C4-2B (cell line): Measurements from ENCODE around the gene OR2A7.
"Not testable (repeated sequence)": the region's sequence is repeated elsewhere in the genome, so short reads cannot be mapped to it uniquely, and the experiment has no call there.

Experiments
- H3K27ac ChIP-seq: fragments of 450-650 bp; 2 replicates; pipeline ENCODE4 v1.5.1; 2017

OR2A7 gene, protein sequence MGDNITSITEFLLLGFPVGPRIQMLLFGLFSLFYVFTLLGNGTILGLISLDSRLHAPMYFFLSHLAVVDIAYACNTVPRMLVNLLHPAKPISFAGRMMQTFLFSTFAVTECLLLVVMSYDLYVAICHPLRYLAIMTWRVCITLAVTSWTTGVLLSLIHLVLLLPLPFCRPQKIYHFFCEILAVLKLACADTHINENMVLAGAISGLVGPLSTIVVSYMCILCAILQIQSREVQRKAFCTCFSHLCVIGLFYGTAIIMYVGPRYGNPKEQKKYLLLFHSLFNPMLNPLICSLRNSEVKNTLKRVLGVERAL

DNA sequence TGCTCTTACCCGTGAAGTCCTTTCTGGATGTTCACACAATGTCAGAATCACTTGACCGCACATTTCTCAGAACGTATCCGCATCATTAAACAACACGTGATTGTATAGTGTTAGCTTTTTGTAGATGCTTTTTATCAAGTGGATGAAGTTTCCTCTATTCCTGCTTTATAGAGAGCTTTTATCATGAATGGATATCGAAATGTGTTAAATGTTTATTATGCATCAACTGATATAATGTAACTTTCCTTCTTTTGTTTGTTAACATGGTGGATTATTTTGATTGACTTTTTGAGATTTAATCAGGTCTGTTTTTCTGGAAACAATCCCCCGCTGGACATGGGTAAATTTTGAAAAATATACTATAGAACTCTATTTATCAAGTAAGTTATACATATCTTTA lies at the start of gene OR2A7:
TSS of gene OR2A7 (minus strand) at position 101 of the 400 bp plus-strand sequence. CDS start 5,164 bp downstream, outside the sequence.
- not testable (repeated sequence) for H3K27ac ChIP-seq

DNA sequence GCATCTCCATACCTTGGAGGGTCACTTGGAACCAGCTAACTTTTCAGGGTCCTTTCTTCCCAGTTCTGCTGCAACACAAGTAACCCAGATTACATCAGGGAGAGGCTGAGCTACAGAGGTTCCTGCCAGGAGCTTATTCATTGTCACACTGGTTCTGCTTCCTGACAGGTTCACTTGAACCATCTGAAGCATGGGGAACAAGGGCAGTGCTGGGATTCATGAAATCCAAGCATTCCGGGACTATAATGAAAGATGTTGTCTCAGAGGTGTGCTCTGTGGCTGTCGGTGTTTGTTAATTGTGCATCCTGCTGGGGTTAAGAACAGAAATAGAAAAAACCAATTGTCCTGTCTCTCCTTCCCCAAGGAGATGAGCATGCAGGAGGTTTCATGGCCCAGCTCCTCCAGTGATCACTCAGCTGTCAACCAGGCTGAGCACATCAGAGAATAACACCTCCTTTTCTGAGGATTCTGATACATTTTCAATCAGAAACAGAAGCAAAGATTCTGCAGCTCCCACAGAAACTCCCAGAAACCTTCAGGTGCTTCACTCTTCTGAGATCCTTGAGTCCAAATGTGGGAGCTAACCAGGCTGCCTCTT lies 47.4 kb upstream of the OR2A7 start, which contains the start of gene OR2A1:
TSS of gene OR2A1 (plus strand) at position 548 of the 598 bp plus-strand sequence. CDS start 5,706 bp downstream, outside the sequence.
- not testable (repeated sequence) for H3K27ac ChIP-seq

DNA sequence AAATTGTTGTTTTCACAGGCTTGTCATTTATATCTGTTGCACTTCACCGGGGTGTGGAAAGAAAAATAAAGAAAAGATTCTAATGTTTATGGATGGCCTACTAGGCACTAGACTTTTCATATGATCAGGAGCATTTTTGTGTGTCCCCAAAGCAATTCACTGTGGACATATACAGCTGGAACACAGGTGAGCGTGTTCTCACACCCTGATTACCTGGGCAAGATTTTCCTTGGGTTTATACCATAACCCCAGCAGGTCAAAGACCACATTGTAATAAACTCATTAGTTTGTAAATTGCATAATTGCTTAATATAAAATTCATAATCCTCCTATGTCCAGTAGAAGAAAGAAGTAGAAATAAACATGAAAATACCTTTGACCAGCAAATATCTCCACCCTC lies 46.6 kb upstream of the OR2A7 start:
- not testable (repeated sequence) for H3K27ac ChIP-seq

DNA sequence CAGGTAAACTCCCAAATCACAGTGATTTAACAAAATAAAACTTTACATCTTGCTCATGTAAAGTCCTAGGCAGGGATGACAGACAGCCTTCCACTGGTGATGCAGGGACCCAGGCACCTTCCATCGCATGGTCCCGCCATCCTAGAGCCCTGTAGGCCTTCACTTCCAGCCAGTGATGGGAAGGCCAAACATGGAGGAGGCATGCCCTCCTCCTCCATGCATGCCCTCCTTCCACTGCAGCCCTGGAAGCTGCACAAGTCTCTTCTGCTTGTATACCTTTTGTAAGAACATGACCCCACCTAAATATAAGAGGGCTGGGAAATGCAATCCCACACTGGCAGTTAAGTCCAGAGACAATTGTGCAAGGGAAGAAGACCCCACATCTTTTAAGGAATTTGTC lies 45.1 kb upstream of the OR2A7 start:
- H3K27ac ChIP-seq: not testable (repeated sequence)

DNA sequence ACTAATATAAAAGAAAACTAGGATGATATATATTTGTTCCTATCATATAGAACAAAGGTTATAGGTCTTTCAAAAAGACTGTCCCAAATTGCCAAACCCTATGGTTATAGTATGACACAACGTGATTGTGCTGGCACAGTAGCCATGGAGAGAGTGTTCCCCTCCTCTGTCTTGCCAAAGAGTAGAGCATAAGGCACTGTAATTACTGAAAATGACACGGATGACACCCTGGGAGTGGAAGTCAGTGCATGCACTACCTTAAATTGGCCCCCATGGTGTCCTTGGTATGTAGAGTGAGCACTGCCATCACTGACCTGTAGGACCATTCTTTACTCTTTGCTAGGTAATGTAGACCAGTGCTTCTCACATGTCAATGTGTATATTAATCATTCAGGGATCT lies 40.6 kb upstream of the OR2A7 start:
- not testable (repeated sequence) for H3K27ac ChIP-seq

DNA sequence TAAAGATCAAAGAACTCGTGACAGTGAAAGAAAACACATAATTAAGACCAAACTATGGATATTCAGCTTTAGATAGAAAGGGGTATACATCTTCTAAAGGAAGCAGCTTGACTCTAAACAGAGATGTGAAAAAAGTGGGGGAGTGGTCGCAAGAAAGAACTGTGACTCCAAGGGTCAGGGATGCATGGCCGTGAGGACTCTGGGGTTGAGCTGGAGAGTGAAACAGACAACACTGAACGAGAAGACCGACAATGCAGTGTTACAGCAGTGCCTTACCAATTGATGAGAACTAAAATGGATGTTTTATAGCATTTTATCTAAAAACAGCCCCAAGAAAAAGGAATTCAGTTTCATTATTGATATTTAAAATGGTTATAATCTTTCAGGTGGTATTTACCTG lies 39.0 kb upstream of the OR2A7 start:
- not testable (repeated sequence) for H3K27ac ChIP-seq

DNA sequence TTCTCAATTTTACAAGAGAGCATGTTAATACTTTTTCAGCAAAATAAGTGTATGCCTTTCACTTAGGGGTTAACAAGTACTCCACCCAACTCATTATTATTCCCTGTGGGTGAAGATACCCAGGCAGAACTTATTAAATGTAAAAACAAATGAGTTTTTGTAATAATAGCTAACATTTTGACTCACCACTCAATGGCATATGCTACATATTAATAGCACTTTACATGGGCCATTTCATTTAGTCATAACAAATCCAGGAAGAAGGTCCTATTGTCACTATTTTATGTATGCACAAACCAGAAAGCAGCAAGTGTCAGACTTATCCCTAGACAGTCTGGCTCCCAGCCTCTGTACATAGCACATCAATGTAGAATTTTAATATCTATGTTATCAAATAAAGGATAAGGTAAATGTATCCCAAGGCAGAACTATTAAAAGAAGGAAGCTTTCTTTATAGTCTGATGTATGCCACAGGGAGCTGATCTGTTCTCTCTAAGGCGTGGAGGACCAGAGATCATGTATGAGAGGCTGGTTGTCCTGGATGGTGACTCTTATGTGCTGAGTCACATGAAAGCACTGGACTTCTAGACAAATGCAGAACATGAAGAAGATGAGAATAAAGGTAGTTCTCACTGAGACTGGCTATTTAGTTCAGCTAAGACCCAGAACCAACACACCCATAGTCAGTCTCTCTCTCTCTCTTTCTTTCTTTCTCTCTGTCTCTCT lies 38.1 kb upstream of the OR2A7 start:
- H3K27ac ChIP-seq: not testable (repeated sequence)

DNA sequence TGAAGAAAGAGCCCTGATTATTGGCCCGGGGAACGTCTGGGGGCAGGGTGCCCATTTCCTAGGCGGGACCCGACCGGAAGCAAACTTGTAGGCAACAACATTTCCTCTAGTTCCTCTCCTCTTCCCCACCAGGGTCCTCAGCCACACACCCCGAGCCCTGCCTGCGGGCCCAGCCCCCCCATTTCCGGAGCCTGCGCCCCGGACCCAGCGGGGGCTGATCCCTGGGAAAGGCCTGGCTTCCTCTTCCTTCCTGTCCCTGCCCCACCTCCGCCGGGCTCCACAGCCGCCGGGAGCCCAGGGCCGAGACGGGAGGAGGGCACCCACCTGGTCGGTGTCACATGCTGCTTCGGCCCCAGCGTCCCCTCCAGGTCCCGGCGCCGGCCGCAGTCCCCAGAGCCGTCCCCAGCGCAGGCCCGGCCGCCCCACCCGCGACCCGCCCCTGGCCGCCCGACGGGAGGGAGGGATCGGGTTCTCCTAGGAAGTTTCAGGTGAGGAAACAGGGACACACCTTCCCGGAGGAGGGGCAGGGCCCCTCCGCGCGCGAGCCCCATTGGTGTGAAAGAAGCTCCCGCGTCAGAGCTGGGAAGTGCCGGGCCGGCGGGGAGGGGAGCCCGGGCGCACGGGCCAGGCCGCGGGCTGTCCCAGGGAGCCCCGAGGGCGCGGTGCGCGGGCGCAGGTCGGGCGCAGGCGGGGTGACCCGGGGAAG lies 29.4 kb upstream of the OR2A7 start:
- H3K27ac ChIP-seq: not testable (repeated sequence)

DNA sequence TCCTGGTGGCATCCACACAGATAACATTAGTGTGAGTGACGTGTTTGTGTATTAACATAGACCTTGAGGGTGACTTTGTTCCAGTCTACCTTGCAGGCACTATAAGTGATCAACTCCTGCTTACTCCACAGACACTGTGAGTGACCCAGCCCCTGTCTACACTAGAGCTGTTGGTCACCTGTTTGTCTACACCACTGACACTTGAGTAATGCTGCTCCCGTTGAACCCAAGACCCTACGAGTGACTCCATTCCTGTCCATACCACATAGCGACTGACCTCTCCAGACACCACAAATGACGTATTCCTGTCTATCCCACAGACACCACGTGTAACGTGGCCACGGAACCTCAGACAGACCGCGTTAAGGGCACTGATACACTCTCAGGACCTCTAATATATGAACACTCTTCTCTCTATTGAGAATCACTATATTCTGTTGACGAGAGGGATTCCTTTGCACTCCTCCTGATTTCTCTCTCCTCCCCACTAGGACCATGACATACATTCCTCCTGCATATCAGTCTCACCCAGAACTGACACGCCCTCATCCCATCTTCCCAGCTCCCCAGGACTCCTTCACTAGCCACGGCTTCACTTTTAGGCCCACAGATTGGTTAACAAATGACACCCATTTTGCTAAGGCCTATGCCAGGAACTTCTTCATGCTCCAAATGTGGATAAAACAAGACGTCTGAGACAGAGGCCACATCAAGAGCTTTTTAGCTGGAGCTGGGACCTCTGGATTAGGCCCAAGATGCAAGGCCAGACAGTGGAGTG lies 28.0 kb upstream of the OR2A7 start:
- H3K27ac ChIP-seq: not testable (repeated sequence)

DNA sequence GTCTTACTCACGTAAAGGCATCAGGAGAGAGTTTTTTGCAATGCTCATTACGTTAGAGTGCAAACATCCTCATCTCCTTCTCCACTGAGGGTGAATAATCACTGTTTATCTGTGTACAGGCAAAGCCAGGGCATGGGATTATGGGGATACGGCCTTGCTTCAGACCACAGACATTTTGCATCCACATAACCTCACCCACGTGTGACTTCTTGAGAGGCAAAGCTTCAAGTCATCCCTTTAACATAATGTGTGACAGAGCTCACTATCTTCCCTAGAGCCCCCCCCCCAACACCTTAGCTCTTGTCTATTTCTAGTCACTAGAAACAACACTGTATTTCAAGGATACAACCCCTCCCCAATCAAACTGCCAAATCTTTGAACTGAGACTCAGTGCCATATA lies 27.0 kb upstream of the OR2A7 start:
- not testable (repeated sequence) for H3K27ac ChIP-seq

DNA sequence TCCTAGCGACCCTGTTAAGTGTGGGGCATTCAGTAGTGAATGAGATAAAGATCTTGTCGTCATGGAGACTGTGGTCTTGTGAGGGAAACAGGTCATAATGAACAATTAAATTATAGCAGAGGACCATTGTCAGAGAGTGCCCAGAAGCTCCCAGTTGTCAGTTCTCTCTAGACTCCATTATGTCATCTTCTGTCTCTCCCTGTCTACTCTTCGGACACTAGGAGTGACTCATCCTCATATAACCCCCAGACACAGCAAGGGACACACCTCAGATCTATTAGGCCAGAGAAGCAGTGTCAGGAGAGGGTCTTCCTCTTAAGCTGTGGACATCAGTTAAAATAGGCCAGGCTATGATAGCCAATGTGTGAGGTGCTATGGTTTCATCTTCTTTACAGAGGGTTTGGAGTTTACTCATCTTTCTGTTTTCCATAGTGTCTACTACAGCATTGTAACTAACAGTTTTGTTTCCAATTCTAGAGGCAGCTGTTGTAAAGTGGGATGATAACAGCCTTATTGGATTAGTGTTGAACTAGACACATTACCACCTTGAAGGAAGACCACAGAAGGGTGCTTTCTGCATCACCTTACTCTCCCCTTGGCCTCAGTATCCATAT lies 22.7 kb upstream of the OR2A7 start:
- not testable (repeated sequence) for H3K27ac ChIP-seq

DNA sequence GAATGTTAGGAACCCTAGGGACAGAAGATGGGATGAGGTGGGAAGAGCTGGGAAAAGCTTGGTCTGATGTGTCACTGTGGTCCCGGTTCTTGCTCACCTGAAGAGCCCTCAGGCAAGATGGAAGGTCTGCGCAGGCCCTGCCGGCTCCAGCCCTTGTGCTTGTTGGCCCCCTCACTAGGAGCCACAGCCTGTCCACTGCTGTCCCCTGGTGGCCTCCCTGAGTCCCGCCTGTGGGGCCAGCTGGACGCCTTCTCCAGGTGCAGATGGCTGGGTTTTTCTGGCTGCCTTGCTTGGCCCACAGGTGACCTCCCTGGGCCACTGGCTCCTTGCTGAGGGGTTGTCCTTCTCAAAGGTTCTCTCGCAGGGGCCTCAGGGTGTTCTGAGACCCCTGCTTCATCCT lies 19.1 kb upstream of the OR2A7 start:
- not testable (repeated sequence) for H3K27ac ChIP-seq

DNA sequence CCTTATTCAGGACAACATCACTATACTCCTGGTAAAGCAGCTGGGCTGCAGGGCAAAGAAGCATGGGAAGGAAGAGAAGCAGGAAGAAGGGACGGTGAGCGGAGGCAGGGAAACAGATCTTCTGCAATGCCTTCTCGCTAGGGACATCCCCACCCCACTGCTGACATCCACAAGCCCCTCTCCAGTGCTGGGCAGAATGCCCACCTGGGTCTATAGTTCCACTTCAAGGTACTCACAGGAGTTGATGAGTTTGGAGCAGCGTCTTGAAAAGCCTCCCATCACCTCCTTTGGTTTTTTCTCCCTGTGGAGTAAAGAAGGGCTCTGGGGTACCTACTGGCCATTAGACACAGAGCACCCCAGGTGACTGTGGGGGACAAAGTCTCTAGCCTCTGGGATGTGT lies 17.9 kb upstream of the OR2A7 start:
- not testable (repeated sequence) for H3K27ac ChIP-seq

DNA sequence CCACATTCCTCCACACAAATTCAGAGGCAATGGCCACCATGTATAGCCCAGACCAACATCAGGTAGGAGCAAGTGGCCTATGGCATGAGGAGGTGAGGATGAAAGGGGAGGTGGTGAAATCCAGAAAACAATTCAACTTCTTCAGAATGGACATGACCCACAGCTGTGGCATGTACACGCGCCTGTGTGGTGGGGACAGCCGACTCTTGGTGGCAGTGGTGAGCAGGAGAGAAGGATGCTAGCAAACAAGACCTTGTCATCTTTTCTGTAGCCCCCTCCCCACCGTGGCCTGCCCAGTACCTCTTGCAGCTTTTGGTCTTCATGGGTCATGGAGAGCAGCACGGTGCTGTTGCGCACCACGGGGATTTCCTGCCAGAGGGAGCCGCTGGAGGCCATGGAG lies 17.4 kb upstream of the OR2A7 start:
- H3K27ac ChIP-seq: not testable (repeated sequence)

DNA sequence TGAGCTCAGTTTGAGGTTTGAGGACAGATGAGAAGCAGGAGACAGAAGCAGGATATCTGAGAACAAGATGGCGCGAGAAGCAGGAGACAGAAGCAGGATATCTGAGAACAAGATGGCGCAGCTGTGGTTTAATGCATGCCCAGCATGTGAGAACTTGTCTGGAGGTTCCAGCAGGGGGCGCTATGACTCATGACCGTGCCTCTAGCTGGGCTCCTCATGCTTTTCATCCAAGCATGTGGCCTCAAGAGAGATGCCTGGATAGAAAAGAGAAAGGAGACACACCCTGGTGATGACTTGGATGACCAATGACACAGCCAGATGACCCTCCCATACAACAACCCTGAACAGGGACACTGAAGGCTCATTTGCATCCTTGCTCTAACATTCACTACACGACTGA lies 15.4 kb upstream of the OR2A7 start:
- H3K27ac ChIP-seq: not testable (repeated sequence)

DNA sequence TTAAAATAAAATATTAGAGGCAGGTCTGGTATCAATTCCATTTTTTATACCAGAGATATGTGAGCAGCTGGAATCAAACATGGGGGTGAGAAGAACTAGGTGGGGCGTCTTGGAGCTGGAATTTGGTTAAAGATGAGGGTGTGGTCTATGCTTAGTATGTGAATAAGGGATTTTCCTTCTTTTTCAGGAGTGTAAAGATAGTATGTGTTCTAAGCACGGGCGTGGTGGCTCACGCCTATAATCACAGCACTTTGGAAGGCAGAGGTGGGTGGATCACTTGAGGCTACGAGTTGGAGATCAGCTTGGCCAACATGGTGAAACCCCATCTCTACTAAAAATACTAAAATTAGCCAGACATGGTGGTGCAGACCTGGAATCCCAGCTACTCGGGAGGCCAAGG lies 10.7 kb upstream of the OR2A7 start:
- not testable (repeated sequence) for H3K27ac ChIP-seq

DNA sequence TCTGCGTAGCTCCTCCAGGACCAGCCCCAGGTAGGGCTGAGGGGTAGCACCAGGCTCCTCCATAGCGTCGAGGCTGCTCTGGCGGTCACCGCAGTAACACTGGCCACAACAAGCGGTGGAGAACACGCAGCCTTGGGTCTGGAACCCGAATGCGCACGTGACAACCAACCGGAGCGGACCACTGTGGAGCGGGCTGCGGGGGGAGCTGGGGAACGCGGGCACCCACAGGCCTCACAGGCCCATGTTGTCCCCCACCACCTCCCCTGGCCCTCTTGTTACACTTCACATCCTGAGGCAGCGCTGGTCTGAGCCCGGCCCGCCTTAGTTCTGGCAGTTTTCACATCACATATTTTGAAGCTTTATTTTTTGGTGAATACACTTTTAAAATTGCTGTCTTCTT lies 4.6 kb upstream of the OR2A7 start, which contains the start of gene CTAGE8:
TSS of gene CTAGE8 (minus strand) at position 101 of the 400 bp plus-strand sequence. CDS start at position 63, 38 bp downstream.
- H3K27ac ChIP-seq: not testable (repeated sequence)

DNA sequence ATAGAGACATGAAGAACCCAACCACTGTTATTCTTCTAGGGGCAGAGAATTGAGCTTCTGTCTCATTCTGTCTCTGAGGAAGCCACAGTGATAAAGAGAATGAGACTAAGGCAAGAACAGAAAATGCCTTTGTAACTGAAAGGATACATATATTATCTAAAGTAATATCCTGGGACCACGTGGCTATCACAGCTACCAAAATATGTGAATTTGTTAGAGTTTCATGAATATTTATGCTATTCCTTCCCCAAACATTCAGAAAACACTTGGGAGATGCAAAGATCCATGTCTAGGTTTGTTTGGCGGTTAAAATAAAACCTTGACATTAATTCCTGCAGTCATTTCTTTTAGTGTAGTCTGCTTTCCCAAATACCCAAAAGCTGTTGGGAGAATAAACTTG lies 2.5 kb downstream of the OR2A7 start:
- H3K27ac ChIP-seq: not testable (repeated sequence)

DNA sequence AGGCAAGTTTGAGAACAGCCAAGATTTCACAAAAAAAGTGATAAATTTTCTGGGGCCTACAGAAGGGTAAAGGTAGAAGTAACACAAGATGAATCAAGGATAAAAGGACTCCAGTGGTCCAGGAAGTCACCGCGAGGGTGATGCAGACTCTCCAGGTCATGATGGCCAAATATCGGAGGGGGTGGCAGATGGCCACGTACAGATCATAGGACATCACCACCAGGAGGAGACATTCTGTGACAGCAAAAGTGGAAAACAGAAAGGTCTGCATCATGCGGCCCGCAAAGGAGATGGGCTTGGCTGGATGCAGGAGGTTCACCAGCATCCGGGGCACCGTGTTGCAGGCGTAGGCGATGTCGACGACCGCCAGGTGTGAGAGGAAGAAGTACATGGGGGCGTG lies 5.5 kb downstream of the OR2A7 start:
- H3K27ac ChIP-seq: not testable (repeated sequence)
